ENCODE measurements around the gene TAS2R3. TPM values are rescaled to one million over a fixed set of nuclear protein-coding genes. Genes with fewer than 3 reads are reported as not detected.
"Not testable (repeated sequence)": the region's sequence is repeated elsewhere in the genome, so short reads cannot be mapped to it uniquely, and the experiment has no call there.

The TAS2R3 gene
- total RNA-seq, 1 experiment from 2014 or later, result 0.40 TPM

GRCh38 chr7:141744131-141744530 is 19.8 kb upstream of the TAS2R3 start:
- Histone ChIP-seq H3K79me2 (ENCODE audit: low read length) (peaks cover 39% of the 10 kb centered on the region), H3K27ac (ENCODE audit: low read length) (no peak overlapping the region), H3K4me3 (ENCODE audit: low read length) (no peak overlapping the region), H4K20me1 (ENCODE audit: low read length) (no peaks in the 10 kb centered on the region), H3K4me1 (ENCODE audit: insufficient read depth, low read length) (peaks cover 11% of the 10 kb centered on the region), H3K9me2 (replicated peaks; ENCODE audit: low read length) (no peaks in the 10 kb centered on the region), H3K4me2 (ENCODE audit: low read length) (no peak overlapping the region), H3F3A (ENCODE audit: low read length, unreplicated experiment) (no peaks in the 10 kb centered on the region), H3K36me3 (ENCODE audit: low read depth, low read length) (peaks cover 84% of the 10 kb centered on the region), H3K9ac (ENCODE audit: low read length) (no peak overlapping the region), H2AFZ (ENCODE audit: low read length) (no peak overlapping the region), H3K9me3 (ENCODE audit: low read length) (no peaks in the 10 kb centered on the region), H3K27me3 (ENCODE audit: low read length) (no peaks in the 10 kb centered on the region)
- DNase-seq, result peak; percentile 9
- ChIA-PET POLR2A (ENCODE audit: unreplicated experiment) (no interaction called here), CTCF (no interaction called here)
- intact Hi-C loops (cut with micrococcal nuclease), result no loop called here
- ATAC-seq, result no peak; the same call in 1 of the 2 replicates
- BruUV-seq (replicated peaks), result no TSS peak
- TF ChIP-seq CTCF (conservative IDR thresholded peaks at IDR 0.05; ENCODE audit: low read depth, low read length), result no peak
- TF ChIP-seq EZH2 (IDR thresholded peaks at IDR 0.05; ENCODE audit: low read length, unreplicated experiment), result no peak
- TF ChIP-seq EZH2phosphoT487 (IDR thresholded peaks at IDR 0.05; ENCODE audit: borderline replicate concordance, low read length), result no peak

GRCh38 chr7:141748396-141748795 is 15.5 kb upstream of the TAS2R3 start:
- Histone ChIP-seq H3K9me3 (ENCODE audit: low read length) (peaks cover 15% of the 10 kb centered on the region), H3K9ac (ENCODE audit: low read length) (no peak overlapping the region), H3K4me1 (ENCODE audit: insufficient read depth, low read length) (no peaks in the 10 kb centered on the region), H3K36me3 (ENCODE audit: low read depth, low read length) (peaks cover 88% of the 10 kb centered on the region), H3F3A (ENCODE audit: low read length, unreplicated experiment) (no peaks in the 10 kb centered on the region), H3K79me2 (ENCODE audit: low read length) (0 out of 2 replicates have a peak, but pooled peaks cover 5% of the 10 kb centered on the region), H3K27ac (ENCODE audit: low read length) (no peak overlapping the region), H3K9me2 (replicated peaks; ENCODE audit: low read length) (no peaks in the 10 kb centered on the region), H4K20me1 (ENCODE audit: low read length) (no peaks in the 10 kb centered on the region), H3K4me3 (ENCODE audit: low read length) (no peak overlapping the region), H3K4me2 (ENCODE audit: low read length) (no peak overlapping the region), H3K27me3 (ENCODE audit: low read length) (no peaks in the 10 kb centered on the region), H2AFZ (ENCODE audit: low read length) (no peak overlapping the region)
- no TSS peak for BruUV-seq (replicated peaks)
- ATAC-seq (no peak), DNase-seq (no peak)
- TF ChIP-seq CTCF (conservative IDR thresholded peaks at IDR 0.05; ENCODE audit: low read depth, low read length) (no peak), EZH2 (IDR thresholded peaks at IDR 0.05; ENCODE audit: low read length, unreplicated experiment) (no peak), EZH2phosphoT487 (IDR thresholded peaks at IDR 0.05; ENCODE audit: borderline replicate concordance, low read length) (no peak)
- intact Hi-C loops (cut with micrococcal nuclease), result no loop called here
- ChIA-PET POLR2A (ENCODE audit: unreplicated experiment) (no interaction called here), CTCF (no interaction called here)

- H2AFZ ChIP-seq (ENCODE audit: low read length); H4K20me1 ChIP-seq (ENCODE audit: low read length); BruUV-seq (replicated peaks); H3F3A ChIP-seq (ENCODE audit: low read length, unreplicated experiment); H3K9ac ChIP-seq (ENCODE audit: low read length); DNase-seq; H3K9me2 ChIP-seq (replicated peaks; ENCODE audit: low read length); H3K4me3 ChIP-seq (ENCODE audit: low read length); CTCF ChIA-PET; H3K27me3 ChIP-seq (ENCODE audit: low read length); H3K79me2 ChIP-seq (ENCODE audit: low read length); POLR2A ChIA-PET (ENCODE audit: unreplicated experiment); ATAC-seq; H3K4me1 ChIP-seq (ENCODE audit: insufficient read depth, low read length); H3K27ac ChIP-seq (ENCODE audit: low read length); H3K4me2 ChIP-seq (ENCODE audit: low read length): not testable (repeated sequence)
- H3K9me3 ChIP-seq (ENCODE audit: low read length), result peaks cover 15% of the 10 kb centered on the region
- intact Hi-C loops (cut with micrococcal nuclease), result loop anchor here (5.0 kb wide), 1 partner anchor 100 kb away; no protein-coding TSS in a partner anchor
- H3K36me3 ChIP-seq (ENCODE audit: low read depth, low read length), result peaks cover 71% of the 10 kb centered on the region
Measured at GRCh38 chr7:141751904-141752303, 12.0 kb upstream of the TAS2R3 start.

Measured in PC-3 (cell line).